ENCODE data around the gene DEF6. TPM values are rescaled to one million over a fixed set of nuclear protein-coding genes. Genes with fewer than 3 reads are reported as not detected.
A peak's percentile ranks its signal among the peaks of the same experiment; 100 is the strongest.

Gene DEF6
- total and polyA plus RNA-seq, 4 donors = 11.2 to 28.6 (median 19.0) TPM

GRCh38 chr6:35273822-35274559, 23.6 kb upstream of the DEF6 start:
- no peak overlapping the region for H3K4me3 ChIP-seq
- no peak overlapping the region for H3K27ac ChIP-seq (ENCODE audit: low read depth in 1 of 2, low read length in 1 of 2)
- ATAC-seq (ENCODE audit: insufficient read depth, low FRiP score) (no peak), DNase-seq (no peak)
- peaks cover 0 to 2% (median 0%) of the 10 kb centered on the region in 4 donors for H3K36me3 ChIP-seq (ENCODE audit: control insufficient read depth in 4 of 4, insufficient read depth in 4 of 4, low read length in 4 of 4)
- H3K4me1 ChIP-seq (ENCODE audit: control insufficient read depth in 5 of 5, insufficient read depth in 5 of 5, low read length in 5 of 5) = peaks cover 0 to 7% (median 3%) of the 10 kb centered on the region in 5 donors
- H3K9me3 ChIP-seq (ENCODE audit: control insufficient read depth in 4 of 4, insufficient read depth in 3 of 4, low read length in 3 of 4) = no peaks in the 10 kb centered on the region
- H3K9ac ChIP-seq (ENCODE audit: insufficient read depth in 1 of 2, low read length in 2 of 2) = peak overlapping the region in 1 of 2 donors; percentile 9
- TF ChIP-seq CTCF (IDR thresholded peaks at IDR 0.05; ENCODE audit: control extremely low read depth, extremely low read depth) = no peak
- 85 to 86% methylated on average over 4 of the region's 4 CpGs for WGBS, 2 donors
- H3K27me3 ChIP-seq (ENCODE audit: control insufficient read depth in 3 of 3, insufficient read depth in 3 of 3, low read length in 2 of 3) = no peaks in the 10 kb centered on the region

DNA sequence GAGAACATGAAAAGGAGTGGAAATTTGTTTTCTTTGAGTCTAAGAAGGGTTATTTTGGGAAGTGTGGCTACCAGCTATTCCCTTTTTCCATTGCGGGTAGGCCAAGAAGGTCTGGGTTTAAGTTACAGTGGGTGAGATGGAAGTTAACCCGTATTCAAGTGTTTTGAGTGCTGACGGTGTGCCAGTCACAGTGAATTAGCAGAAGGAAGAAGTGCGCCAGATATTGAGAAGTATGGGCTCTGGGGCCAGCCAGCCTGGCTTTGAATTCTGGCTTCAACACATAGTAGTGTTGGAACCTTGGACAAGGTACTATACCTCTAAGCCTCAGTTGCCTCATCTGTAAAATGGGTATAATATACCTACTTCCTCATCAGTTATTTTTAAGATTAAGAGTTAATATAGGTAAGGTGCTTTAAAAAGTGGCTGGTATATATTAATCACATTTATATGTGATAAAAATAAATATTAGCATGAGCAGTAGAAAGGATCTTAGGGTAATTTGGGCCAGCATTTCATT, 21.8 kb upstream of the DEF6 start:
- Histone ChIP-seq H3K4me3 (no peak overlapping the region), H3K9ac (ENCODE audit: insufficient read depth in 1 of 2, low read length in 2 of 2) (no peak overlapping the region), H3K36me3 (ENCODE audit: control insufficient read depth in 4 of 4, insufficient read depth in 4 of 4, low read length in 4 of 4) (peaks cover 0 to 1% (median 0%) of the 10 kb centered on the region in 4 donors), H3K27ac (ENCODE audit: low read depth in 1 of 2, low read length in 1 of 2) (no peak overlapping the region), H3K9me3 (ENCODE audit: control insufficient read depth in 4 of 4, insufficient read depth in 3 of 4, low read length in 3 of 4) (no peaks in the 10 kb centered on the region), H3K4me1 (ENCODE audit: control insufficient read depth in 5 of 5, insufficient read depth in 5 of 5, low read length in 5 of 5) (peaks cover 0 to 7% (median 4%) of the 10 kb centered on the region in 5 donors), H3K27me3 (ENCODE audit: control insufficient read depth in 3 of 3, insufficient read depth in 3 of 3, low read length in 2 of 3) (no peaks in the 10 kb centered on the region)
- no peak for ATAC-seq (ENCODE audit: insufficient read depth, low FRiP score)
- TF ChIP-seq CTCF (IDR thresholded peaks at IDR 0.05; ENCODE audit: control extremely low read depth, extremely low read depth) = no peak
- 69 to 75% methylated on average over 4 of the region's 4 CpGs for WGBS, 2 donors
- no peak for DNase-seq

DNA sequence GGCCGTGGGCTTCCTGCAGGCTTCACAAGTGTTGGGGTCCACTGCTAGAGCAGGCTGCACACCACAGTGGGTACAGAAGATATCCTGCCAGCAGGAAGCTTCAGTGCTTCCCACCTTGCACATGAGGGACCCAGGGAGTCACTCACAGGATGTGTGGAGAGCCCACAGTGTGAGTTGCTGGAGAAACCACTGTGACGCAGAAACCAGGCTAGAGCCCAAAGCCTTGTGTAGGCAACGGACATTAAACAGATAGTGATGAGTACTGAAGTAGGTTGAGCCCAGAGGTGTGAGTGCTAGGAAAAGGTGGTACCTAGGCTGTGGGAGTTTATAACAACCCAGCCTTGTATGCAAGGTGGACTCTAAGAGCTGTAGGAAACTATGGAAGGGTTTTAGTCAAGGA, 18.9 kb upstream of the DEF6 start:
- DNase-seq = no peak
- no peaks in the 10 kb centered on the region for H3K9me3 ChIP-seq (ENCODE audit: control insufficient read depth in 4 of 4, insufficient read depth in 3 of 4, low read length in 3 of 4)
- peaks cover 6 to 14% (median 11%) of the 10 kb centered on the region in 4 donors for H3K36me3 ChIP-seq (ENCODE audit: control insufficient read depth in 4 of 4, insufficient read depth in 4 of 4, low read length in 4 of 4)
- no peak for ATAC-seq (ENCODE audit: insufficient read depth, low FRiP score)
- TF ChIP-seq CTCF (IDR thresholded peaks at IDR 0.05; ENCODE audit: control extremely low read depth, extremely low read depth) = no peak
- no peak overlapping the region for H3K27ac ChIP-seq (ENCODE audit: low read depth in 1 of 2, low read length in 1 of 2)
- no peak overlapping the region for H3K9ac ChIP-seq (ENCODE audit: insufficient read depth in 1 of 2, low read length in 2 of 2)
- WGBS, 2 donors = 94 to 98% methylated on average over 3 of the region's 3 CpGs
- peaks cover 0 to 7% (median 6%) of the 10 kb centered on the region in 5 donors for H3K4me1 ChIP-seq (ENCODE audit: control insufficient read depth in 5 of 5, insufficient read depth in 5 of 5, low read length in 5 of 5)
- no peak overlapping the region for H3K4me3 ChIP-seq
- H3K27me3 ChIP-seq (ENCODE audit: control insufficient read depth in 3 of 3, insufficient read depth in 3 of 3, low read length in 2 of 3) = no peaks in the 10 kb centered on the region
